Activated CD4-positive, alpha-beta T cell treated with anti-CD3 and anti-CD28 coated beads, Interleukin-2, amount 50 U/mL, for 24 hours (primary cell): ENCODE measurements around the gene HMCN1.
A peak's percentile ranks its signal among the peaks of the same experiment; 100 is the strongest.

ENCODE experiments used
- DNase-seq, 2 donors: peaks; one replicate each; pipeline ENCODE4 v3.0.0-alpha.2; 2020; ENCODE audit warnings: low read depth in 1 of 2, low spot score in 1 of 2

Gene HMCN1

GRCh38 chr1:185733818-185734735 is at the start of gene HMCN1:
Gene HMCN1, plus strand, starts transcription at chr1:185734391. Its CDS starts 389 bp downstream, at chr1:185734780.
- no peak for DNase-seq

- no peak for DNase-seq
Observed at GRCh38 chr1:185686821-185687778, 47.1 kb upstream of the HMCN1 start.

- no peak for DNase-seq
Observed at GRCh38 chr1:185690527-185690926, 43.7 kb upstream of the HMCN1 start.

- no peak for DNase-seq
Observed at GRCh38 chr1:185693654-185694053, 40.5 kb upstream of the HMCN1 start.

GRCh38 chr1:185694081-185694480 is 40.1 kb upstream of the HMCN1 start:
- DNase-seq = peak in 1 of 2 donors; percentile 11

GRCh38 chr1:185695299-185695698 is 38.9 kb upstream of the HMCN1 start:
- no peak for DNase-seq

GRCh38 chr1:185696422-185697150 is 37.6 kb upstream of the HMCN1 start:
- DNase-seq = no peak

- no peak for DNase-seq
Observed at GRCh38 chr1:185699874-185700273, 34.3 kb upstream of the HMCN1 start.

GRCh38 chr1:185701650-185702049 is 32.5 kb upstream of the HMCN1 start:
- DNase-seq = no peak

- DNase-seq = no peak
Observed at GRCh38 chr1:185704181-185704580, 30.0 kb upstream of the HMCN1 start.

- DNase-seq = no peak
Observed at GRCh38 chr1:185716095-185716494, 18.1 kb upstream of the HMCN1 start.

GRCh38 chr1:185719021-185719420 is 15.2 kb upstream of the HMCN1 start:
- no peak for DNase-seq

- no peak for DNase-seq
Observed at GRCh38 chr1:185720633-185721272, 13.4 kb upstream of the HMCN1 start.

GRCh38 chr1:185721553-185721952 is 12.6 kb upstream of the HMCN1 start:
- no peak for DNase-seq

- DNase-seq = no peak
Observed at GRCh38 chr1:185722098-185722497, 12.1 kb upstream of the HMCN1 start.

- no peak for DNase-seq
Observed at GRCh38 chr1:185727726-185728125, 6.5 kb upstream of the HMCN1 start.

GRCh38 chr1:185731446-185731845 is 2.7 kb upstream of the HMCN1 start:
- DNase-seq = no peak

- DNase-seq = no peak
Observed at GRCh38 chr1:185732951-185733350, 1.2 kb upstream of the HMCN1 start.

- no peak for DNase-seq
Observed at GRCh38 chr1:185734929-185735700, 924 bp downstream of the HMCN1 start.

GRCh38 chr1:185735701-185736064 is 1.5 kb downstream of the HMCN1 start:
- DNase-seq = no peak
